DND-41 (cell line): ENCODE measurements around the gene FUS.
"Not testable (repeated sequence)": the region's sequence is repeated elsewhere in the genome, so short reads cannot be mapped to it uniquely, and the experiment has no call there.

Source experiments
- ATAC-seq: fragments of 200-7000 bp; cut with Tn5 transposase; 3 replicates; pipeline ENCODE4 v1.9.1; 2021; ENCODE audit warnings: low read depth; ENCODE audit not compliant: insufficient read depth
- DNase-seq: peaks from one replicate; pipeline ENCODE4 v3.0.0-alpha.2; 2020
- H2AFZ ChIP-seq: 2 replicates; pipeline ENCODE4 v1.6.0; 2012; ENCODE audit warnings: low read depth, low read length
- H3K27ac ChIP-seq: 2 replicates; pipeline ENCODE4 v1.5.1; 2012; ENCODE audit warnings: low read length, inconsistent platforms
- H3K27me3 ChIP-seq: fragments of 200-600 bp; sonication (generic); 2 replicates; pipeline ENCODE4 v1.6.0; 2012; ENCODE audit warnings: low read length, mild to moderate bottlenecking, inconsistent platforms; ENCODE audit not compliant: insufficient read depth, poor library complexity
- H3K36me3 ChIP-seq: 2 replicates; pipeline ENCODE4 v1.5.1; 2012; ENCODE audit warnings: low read length, inconsistent platforms; ENCODE audit not compliant: insufficient read depth
- H3K4me1 ChIP-seq: 2 replicates; pipeline ENCODE4 v1.5.1; 2012; ENCODE audit warnings: mild to moderate bottlenecking, low read length; ENCODE audit not compliant: insufficient read depth
- H3K4me2 ChIP-seq: 2 replicates; pipeline ENCODE4 v1.6.0; 2012; ENCODE audit warnings: mild to moderate bottlenecking, moderate library complexity, low read length, inconsistent platforms; ENCODE audit not compliant: insufficient read depth
- H3K4me3 ChIP-seq, 2 experiments: fragments of 200-600 bp in 1 of 2; shearing (Covaris generic) in 1 of 2; 2 replicates each; pipeline ENCODE4 v1.5.1; 2012 to 2016; ENCODE audit warnings: inconsistent platforms in 2 of 2, low read length in 2 of 2, mild to moderate bottlenecking in 2 of 2, low read depth in 1 of 2, moderate library complexity in 1 of 2
- H3K79me2 ChIP-seq: 2 replicates; pipeline ENCODE4 v1.6.0; 2012; ENCODE audit warnings: low read length, inconsistent platforms; ENCODE audit not compliant: insufficient read depth
- H3K9ac ChIP-seq: 2 replicates; pipeline ENCODE4 v1.6.0; 2012; ENCODE audit warnings: low read depth, mild to moderate bottlenecking, inconsistent platforms, low read length, moderate library complexity
- H3K9me3 ChIP-seq: 2 replicates; pipeline ENCODE4 v1.5.1; 2012; ENCODE audit warnings: low read length, moderate library complexity, mild to moderate bottlenecking, inconsistent platforms; ENCODE audit not compliant: insufficient read depth, severe bottlenecking
- H4K20me1 ChIP-seq: 2 replicates; pipeline ENCODE4 v1.6.0; 2012; ENCODE audit warnings: low read length; ENCODE audit not compliant: insufficient read depth
- CTCF ChIP-seq: IDR thresholded peaks from 2 replicates; pipeline ENCODE4 v1.5.1; 2012; ENCODE audit warnings: borderline replicate concordance, low read length, moderate library complexity, mild to moderate bottlenecking; ENCODE audit not compliant: poor library complexity, severe bottlenecking; ENCODE audit errors: extremely low read depth
- EZH2 ChIP-seq: IDR thresholded peaks from 3 replicates; pipeline ENCODE4 v1.6.1; 2012; ENCODE audit warnings: borderline replicate concordance, low read depth, mild to moderate bottlenecking, moderate library complexity, low read length, inconsistent platforms; ENCODE audit not compliant: severe bottlenecking

Gene FUS

GRCh38 chr16:31194898-31195297 is 15.0 kb downstream of the FUS start:
- Histone ChIP-seq H3K4me1 (no peaks in the 10 kb centered on the region; the same call in 1 of the 2 replicates), H3K27me3 (no peaks in the 10 kb centered on the region), H3K4me3 (no peak overlapping the region), H3K36me3 (peaks cover 77% of the 10 kb centered on the region), H3K4me2 (no peak overlapping the region), H3K9ac (no peak overlapping the region), H3K9me3 (no peaks in the 10 kb centered on the region), H4K20me1 (peaks cover 77% of the 10 kb centered on the region), H3K79me2 (peaks cover 29% of the 10 kb centered on the region), H2AFZ (no peak overlapping the region), H3K27ac (no peak overlapping the region)
- TF ChIP-seq CTCF (no peak), EZH2 (no peak)
- ATAC-seq, result no peak
- DNase-seq, result no peak

- Histone ChIP-seq H3K79me2 (peaks cover 20% of the 10 kb centered on the region), H4K20me1 (peaks cover 69% of the 10 kb centered on the region), H3K36me3 (peaks cover 67% of the 10 kb centered on the region)
- not testable (repeated sequence) for H3K4me2 ChIP-seq, H3K27ac ChIP-seq, H2AFZ ChIP-seq, H3K4me1 ChIP-seq, H3K27me3 ChIP-seq, H3K4me3 ChIP-seq, ATAC-seq, H3K9ac ChIP-seq, H3K9me3 ChIP-seq, DNase-seq
Observed at GRCh38 chr16:31195861-31196260, 15.9 kb downstream of the FUS start.

GRCh38 chr16:31196324-31197088 is 16.6 kb downstream of the FUS start:
- no peak for ATAC-seq
- H3K27ac ChIP-seq, result no peak overlapping the region
- H3K4me1 ChIP-seq, result peaks cover 9% of the 10 kb centered on the region
- TF ChIP-seq EZH2 (no peak), CTCF (no peak)
- no peak overlapping the region for H3K4me3 ChIP-seq
- H2AFZ ChIP-seq, result no peak overlapping the region
- H3K9ac ChIP-seq, result no peak overlapping the region
- DNase-seq, result no peak
- H3K36me3 ChIP-seq, result peaks cover 61% of the 10 kb centered on the region
- H3K27me3 ChIP-seq, result no peaks in the 10 kb centered on the region
- no peaks in the 10 kb centered on the region for H3K9me3 ChIP-seq
- no peak overlapping the region for H3K4me2 ChIP-seq
- peaks cover 17% of the 10 kb centered on the region for H3K79me2 ChIP-seq
- peaks cover 65% of the 10 kb centered on the region for H4K20me1 ChIP-seq

GRCh38 chr16:31198207-31198882 is 18.4 kb downstream of the FUS start:
- TF ChIP-seq EZH2 (no peak), CTCF (no peak)
- ATAC-seq (no peak), DNase-seq (no peak)
- H3K4me3 ChIP-seq, result no peak overlapping the region
- no peak overlapping the region for H2AFZ ChIP-seq
- peaks cover 12% of the 10 kb centered on the region for H3K27me3 ChIP-seq
- H3K9ac ChIP-seq, result no peak overlapping the region
- peaks cover 8% of the 10 kb centered on the region; the same call in 1 of the 2 replicates for H3K79me2 ChIP-seq
- H3K4me1 ChIP-seq, result peaks cover 26% of the 10 kb centered on the region
- no peak overlapping the region for H3K27ac ChIP-seq
- no peak overlapping the region for H3K4me2 ChIP-seq
- peaks cover 47% of the 10 kb centered on the region; the same call in 1 of the 2 replicates for H4K20me1 ChIP-seq
- peaks cover 42% of the 10 kb centered on the region for H3K36me3 ChIP-seq
- no peaks in the 10 kb centered on the region for H3K9me3 ChIP-seq
